GM18499 (cell line): ENCODE measurements around the gene FGD6.

ENCODE experiments used
- ATAC-seq: cut with Tn5 transposase; IDR thresholded peaks from one replicate; pipeline ENCODE4 v1.9.1; 2021; ENCODE audit warnings: moderate number of reproducible peaks; ENCODE audit not compliant: insufficient read depth, unreplicated experiment

The FGD6 gene

GRCh38 chr12:95051241-95051640, 166.0 kb downstream of the FGD6 start:
- ATAC-seq, result no peak

GRCh38 chr12:95037906-95038305, 179.4 kb downstream of the FGD6 start:
- ATAC-seq, result no peak

GRCh38 chr12:95034750-95035149, 182.5 kb downstream of the FGD6 start:
- ATAC-seq, result no peak
